ENCODE data around the gene BMERB1. TPM values are rescaled to one million over a fixed set of nuclear protein-coding genes. Genes with fewer than 3 reads are reported as not detected.

BMERB1 gene
- total and polyA plus RNA-seq, 9 of the 15 experiments (the other 6 are each of a cell fraction or from before 2014, with no cell fraction given): 0.29 to 2.9 (median 0.94) TPM

GRCh38 chr16:15587152-15587825, 152.9 kb downstream of the BMERB1 start:
- DNase-seq (ENCODE audit: extremely low read depth in 1 of 4, low spot score in 3 of 4) (no peak), FAIRE-seq (no peak), ATAC-seq (no peak)
- TF ChIP-seq JUND (IDR thresholded peaks at IDR 0.05; ENCODE audit: borderline replicate concordance, low read depth, low read length) (no peak), JUND (tag; IDR thresholded peaks at IDR 0.05; ENCODE audit: borderline replicate concordance, low read depth, low read length) (no peak), ZNF583 (CRISPR knock-in tag; IDR thresholded peaks at IDR 0.05) (no peak), CCNT2 (IDR thresholded peaks at IDR 0.05; ENCODE audit: borderline replicate concordance, extremely low read depth, insufficient read length, low read depth, low read length) (no peak), USF1 (CRISPR knock-in tag; IDR thresholded peaks at IDR 0.05) (peak; percentile 15; the same call in 1 of the 2 replicates), MCM7 (IDR thresholded peaks at IDR 0.05) (no peak)
- CTCF ChIA-PET (ENCODE audit: low intra/inter-chr PET ratio): interaction anchor here (0.5 kb wide), 1 partner anchor 80 kb away, joined by 3 read pairs; no protein-coding TSS in a partner anchor
- Histone ChIP-seq H3K4me2 (ENCODE audit: insufficient read depth, low read length) (no peak overlapping the region), H3K4me3 (no peak overlapping the region), H3K79me2 (ENCODE audit: control insufficient read depth, insufficient read depth, low read length) (no peaks in the 10 kb centered on the region), H2AFZ (ENCODE audit: low read depth, low read length) (no peak overlapping the region), H3K9ac (ENCODE audit: insufficient read depth in 1 of 2, low read depth in 2 of 2, low read length in 2 of 2) (peak overlapping the region in 1 of 2 experiments; percentile 45; a peak in 1 of 4 replicates), H3K9me3 (replicated peaks; ENCODE audit: control insufficient read depth, insufficient read depth, low read depth, low read length) (peaks cover 2% of the 10 kb centered on the region; the same call in 1 of the 2 replicates), H3K27me3 (ENCODE audit: control insufficient read depth in 2 of 2, insufficient read depth in 2 of 2, low read length in 2 of 2) (no peaks in the 10 kb centered on the region), H3K36me3 (ENCODE audit: control insufficient read depth, insufficient read depth, low read length) (no peaks in the 10 kb centered on the region), H3K4me1 (replicated peaks in 1 of 2; ENCODE audit: control insufficient read depth in 2 of 2, insufficient read depth in 2 of 2, low read length in 2 of 2) (peaks cover 26 to 29% of the 10 kb centered on the region in 2 experiments), H3K9me1 (ENCODE audit: control insufficient read depth, insufficient read depth, low read length) (no peaks in the 10 kb centered on the region), H4K20me1 (replicated peaks; ENCODE audit: control insufficient read depth, insufficient read depth, low read length) (no peaks in the 10 kb centered on the region), H3K27ac (ENCODE audit: extremely low read depth, low read depth, low read length) (no peak overlapping the region)
- no TSS peak for BruUV-seq (replicated peaks)
- 88% methylated on average over 15 of the region's 17 CpGs for WGBS (ENCODE audit: insufficient coverage, low coverage, missing lambda C conversion rate)
- in situ Hi-C loops (cut with MboI) (no loop called here), intact Hi-C loops (cut with micrococcal nuclease) (no loop called here)
- POLR2A ChIA-PET: interaction anchor here (2.6 kb wide), 1 partner anchor 11 kb away, joined by 12 read pairs; no protein-coding TSS in a partner anchor

Measured in K562 (cell line).